Lung (tissue), 12 donors: Measurements from ENCODE around the gene POT1. TPM values are rescaled to one million over a fixed set of nuclear protein-coding genes. Genes with fewer than 3 reads are reported as not detected.

Experiments used
- ATAC-seq: fragments of 200-7000 bp; cut with Tn5 transposase; one replicate; pipeline ENCODE4 v1.9.1; 2020; ENCODE audit warnings: moderate number of reproducible peaks; ENCODE audit not compliant: insufficient read depth, low FRiP score
- DNase-seq, 3 donors: peaks; one replicate each; pipeline ENCODE4 v3.0.0-alpha.2; 2013 to 2017
- H3K27ac ChIP-seq, 2 donors: one replicate each; pipeline ENCODE4 v1.5.1; 2013; ENCODE audit warnings: mild to moderate bottlenecking in 2 of 2, moderate library complexity in 2 of 2, control low read depth in 1 of 2, inconsistent platforms in 1 of 2, low read depth in 1 of 2, low read length in 1 of 2
- H3K27me3 ChIP-seq, 3 donors: one replicate each; pipeline ENCODE4 v1.5.1; 2013; ENCODE audit warnings: low read length in 2 of 3; ENCODE audit not compliant: control insufficient read depth in 3 of 3, insufficient read depth in 3 of 3
- H3K36me3 ChIP-seq, 4 donors: one replicate each; pipeline ENCODE4 v1.5.1; 2013; ENCODE audit warnings: low read length in 4 of 4, mild to moderate bottlenecking in 1 of 4, moderate library complexity in 1 of 4; ENCODE audit not compliant: control insufficient read depth in 4 of 4, insufficient read depth in 4 of 4
- H3K4me1 ChIP-seq, 5 donors: one replicate each; pipeline ENCODE4 v1.5.1; 2013; ENCODE audit warnings: low read length in 5 of 5, mild to moderate bottlenecking in 2 of 5, moderate library complexity in 1 of 5; ENCODE audit not compliant: control insufficient read depth in 5 of 5, insufficient read depth in 5 of 5
- H3K4me3 ChIP-seq: one replicate; pipeline ENCODE4 v1.5.1; 2013; ENCODE audit warnings: mild to moderate bottlenecking, control low read depth, moderate library complexity
- H3K9ac ChIP-seq, 2 donors: one replicate each; pipeline ENCODE4 v1.5.1; 2013; ENCODE audit warnings: low read length in 2 of 2, control low read depth in 1 of 2; ENCODE audit not compliant: insufficient read depth in 1 of 2
- H3K9me3 ChIP-seq, 4 donors: one replicate each; pipeline ENCODE4 v1.5.1; 2013; ENCODE audit warnings: low read length in 3 of 4, mild to moderate bottlenecking in 1 of 4, moderate library complexity in 1 of 4; ENCODE audit not compliant: control insufficient read depth in 4 of 4, insufficient read depth in 3 of 4
- WGBS, 2 donors: extraction: QIAGEN DNeasy Blood & Tissue Kit; methylation state at CpG; one replicate each; pipeline ENCODE4 v1.1.7; 2013; 5-methylcytosine and 5-hydroxymethylcytosine counted together
- polyA plus RNA-seq, 2 donors: library from polyadenylated mRNA; stranded (reverse); fragments of 200-250 nt; gene quantifications; one replicate each; pipeline ENCODE4 v1.2.1, GENCODE V29; 2013
- total RNA-seq, 2 donors: library from RNA; depleted of rRNA in 1 of 2; stranded (reverse); fragments of >200 nt in 1 of 2; gene quantifications; one replicate each; pipeline ENCODE4 v1.2.1, GENCODE V29; 2014 to 2021
- TF ChIP-seq, protein P1 (sequence below): IDR thresholded peaks from 2 replicates; pipeline ENCODE4 v1.5.1; 2012; ENCODE audit warnings: mild to moderate bottlenecking; ENCODE audit errors: control extremely low read depth, extremely low read depth
- donor health status: control.
- donor health status: control.
- donor health status: Bipolar disorder and iron deficiency.
- donor health status: healthy.
- donor health status: DM: yes; HTN: yes; CAD: no.

POT1 gene
- total and polyA plus RNA-seq, 4 donors: 6.9 to 93.7 (median 12.2) TPM

GRCh38 chr7:124879771-124880170, 49.9 kb downstream of the POT1 start:
- Histone ChIP-seq H3K9ac (no peak overlapping the region), H3K36me3 (no peaks in the 10 kb centered on the region), H3K27me3 (no peaks in the 10 kb centered on the region), H3K27ac (no peak overlapping the region), H3K4me1 (no peaks in the 10 kb centered on the region), H3K9me3 (no peaks in the 10 kb centered on the region), H3K4me3 (no peak overlapping the region)
- 90 to 98% methylated on average over 1 of the region's 1 CpG for WGBS, 2 donors
- ATAC-seq (no peak), DNase-seq (no peak)
- TF ChIP-seq, protein P1, sequence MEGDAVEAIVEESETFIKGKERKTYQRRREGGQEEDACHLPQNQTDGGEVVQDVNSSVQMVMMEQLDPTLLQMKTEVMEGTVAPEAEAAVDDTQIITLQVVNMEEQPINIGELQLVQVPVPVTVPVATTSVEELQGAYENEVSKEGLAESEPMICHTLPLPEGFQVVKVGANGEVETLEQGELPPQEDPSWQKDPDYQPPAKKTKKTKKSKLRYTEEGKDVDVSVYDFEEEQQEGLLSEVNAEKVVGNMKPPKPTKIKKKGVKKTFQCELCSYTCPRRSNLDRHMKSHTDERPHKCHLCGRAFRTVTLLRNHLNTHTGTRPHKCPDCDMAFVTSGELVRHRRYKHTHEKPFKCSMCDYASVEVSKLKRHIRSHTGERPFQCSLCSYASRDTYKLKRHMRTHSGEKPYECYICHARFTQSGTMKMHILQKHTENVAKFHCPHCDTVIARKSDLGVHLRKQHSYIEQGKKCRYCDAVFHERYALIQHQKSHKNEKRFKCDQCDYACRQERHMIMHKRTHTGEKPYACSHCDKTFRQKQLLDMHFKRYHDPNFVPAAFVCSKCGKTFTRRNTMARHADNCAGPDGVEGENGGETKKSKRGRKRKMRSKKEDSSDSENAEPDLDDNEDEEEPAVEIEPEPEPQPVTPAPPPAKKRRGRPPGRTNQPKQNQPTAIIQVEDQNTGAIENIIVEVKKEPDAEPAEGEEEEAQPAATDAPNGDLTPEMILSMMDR: no peak

DNA sequence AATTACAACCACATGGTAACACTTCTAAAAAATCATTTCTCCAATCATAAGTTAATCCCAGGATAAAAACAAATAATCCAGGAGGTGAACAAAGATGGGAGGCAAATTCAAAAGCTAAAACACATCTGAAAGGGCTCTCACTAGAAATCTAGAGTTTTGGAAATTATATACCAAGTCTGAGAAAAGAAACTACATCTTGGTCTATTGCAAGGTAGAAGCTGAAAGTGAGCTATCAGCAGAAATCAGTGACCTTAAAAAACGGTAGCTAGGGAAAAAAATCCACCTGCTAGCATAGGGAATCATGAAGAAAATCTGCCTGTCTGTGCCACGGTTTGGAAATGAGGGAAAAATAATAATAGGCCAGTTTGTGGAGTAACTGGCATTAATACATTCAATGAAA, 50.5 kb downstream of the POT1 start:
- no peak overlapping the region for H3K27ac ChIP-seq
- no peaks in the 10 kb centered on the region for H3K4me1 ChIP-seq
- DNase-seq (no peak), ATAC-seq (no peak)
- no peaks in the 10 kb centered on the region for H3K36me3 ChIP-seq
- 81 to 83% methylated on average over 2 of the region's 2 CpGs for WGBS, 2 donors
- H3K9me3 ChIP-seq: no peaks in the 10 kb centered on the region
- H3K4me3 ChIP-seq: no peak overlapping the region
- no peaks in the 10 kb centered on the region for H3K27me3 ChIP-seq
- H3K9ac ChIP-seq: no peak overlapping the region
- TF ChIP-seq, protein P1: no peak

GRCh38 chr7:124874644-124875163, 54.9 kb downstream of the POT1 start:
- ATAC-seq (no peak), DNase-seq (no peak)
- no peaks in the 10 kb centered on the region for H3K27me3 ChIP-seq
- TF ChIP-seq, protein P1: no peak
- no peak overlapping the region for H3K9ac ChIP-seq
- no peaks in the 10 kb centered on the region for H3K4me1 ChIP-seq
- peaks cover 0 to 2% (median 0%) of the 10 kb centered on the region in 4 donors for H3K36me3 ChIP-seq
- 97 to 98% methylated on average over 3 of the region's 3 CpGs for WGBS, 2 donors
- H3K4me3 ChIP-seq: no peak overlapping the region
- no peak overlapping the region for H3K27ac ChIP-seq
- no peaks in the 10 kb centered on the region for H3K9me3 ChIP-seq

DNA sequence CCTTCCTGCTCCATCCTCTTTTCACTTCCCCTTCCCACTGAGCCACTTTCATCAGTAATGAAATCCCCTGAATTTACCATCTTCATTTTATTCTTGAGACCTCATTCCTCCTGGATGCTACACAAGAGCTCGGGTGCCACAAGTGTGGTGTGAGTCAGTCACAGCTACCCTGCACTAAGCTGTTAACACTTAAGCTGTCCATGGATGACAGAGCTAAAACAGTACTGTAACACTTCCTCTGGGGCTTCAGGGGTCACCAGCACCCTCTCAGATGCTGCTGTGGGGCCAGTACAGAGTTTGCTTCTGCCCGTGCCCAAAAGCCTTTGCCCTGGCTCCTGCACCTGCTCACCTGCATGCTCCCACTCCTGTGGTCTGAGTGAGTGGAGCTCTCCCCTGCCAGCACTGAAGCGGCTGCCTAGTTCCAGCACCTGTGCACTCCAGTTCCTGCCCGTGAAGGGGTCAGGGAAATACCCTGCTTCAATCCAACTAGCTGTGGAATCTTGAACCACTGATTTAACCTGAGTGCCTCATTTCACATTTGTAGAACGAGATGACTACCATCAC, 71.9 kb downstream of the POT1 start:
- ATAC-seq (no peak), DNase-seq (no peak)
- peaks cover 0 to 9% (median 4%) of the 10 kb centered on the region in 4 donors for H3K36me3 ChIP-seq
- no peaks in the 10 kb centered on the region for H3K9me3 ChIP-seq
- no peak overlapping the region for H3K4me3 ChIP-seq
- no peak overlapping the region for H3K9ac ChIP-seq
- no peaks in the 10 kb centered on the region for H3K27me3 ChIP-seq
- TF ChIP-seq, protein P1: no peak
- no peaks in the 10 kb centered on the region for H3K4me1 ChIP-seq
- no peak overlapping the region for H3K27ac ChIP-seq
- WGBS, 2 donors: 96 to 97% methylated on average over 5 of the region's 5 CpGs
